IMR-90 (cell line): ENCODE data around the gene EEF1E1. TPM values are rescaled to one million over a fixed set of nuclear protein-coding genes. Genes with fewer than 3 reads are reported as not detected.
A peak's percentile ranks its signal among the peaks of the same experiment; 100 is the strongest.

Source experiments
- ATAC-seq: fragments of 200-7000 bp; cut with Tn5 transposase; 2 replicates; pipeline ENCODE4 v1.9.1; 2020; ENCODE audit warnings: low read depth, mild to moderate bottlenecking, moderate library complexity
- BruUV-seq: library from RNA; stranded (reverse); fragments of 400-500 nt; replicated peaks from 2 replicates; lab custom pipeline; 2021; lab: Mats Ljungman, UMichigan
- CTCF ChIA-PET: fragments of 300-600 bp; formaldehyde crosslinking; extraction: SDS; loops from one replicate; lab custom pipeline; 2021; ENCODE audit warnings: antibody characterized with exemption; lab: Yijun Ruan, JAX
- POLR2A ChIA-PET: fragments of 300-600 bp; sonication (Branson Sonifier 250); formaldehyde crosslinking; loops from one replicate; lab custom pipeline; 2022; ENCODE audit warnings: antibody characterized with exemption; ENCODE audit not compliant: unreplicated experiment; lab: Charles Lee
- DNase-seq: peaks from one replicate; pipeline ENCODE4 v3.0.0; 2013
- H2AFZ ChIP-seq: replicated peaks from 2 replicates; pipeline ENCODE3; 2013; ENCODE audit warnings: low read length, mild to moderate bottlenecking; ENCODE audit not compliant: poor library complexity
- H2AK5ac ChIP-seq: 2 replicates; pipeline ENCODE4 v1.6.1; 2013; ENCODE audit warnings: low read depth, low read length, inconsistent platforms
- H2AK9ac ChIP-seq: replicated peaks from 2 replicates; pipeline ENCODE3; 2013; ENCODE audit warnings: mild to moderate bottlenecking, low read depth, low read length, moderate library complexity; ENCODE audit not compliant: poor library complexity
- H2BK120ac ChIP-seq: 2 replicates; pipeline ENCODE4 v1.6.1; 2013; ENCODE audit warnings: low read depth, low read length, inconsistent platforms
- H2BK15ac ChIP-seq: 3 replicates; pipeline ENCODE4 v1.6.1; 2013; ENCODE audit warnings: low read depth, low read length, inconsistent platforms
- H2BK20ac ChIP-seq: 2 replicates; pipeline ENCODE4 v1.6.1; 2013; ENCODE audit warnings: low read depth, mild to moderate bottlenecking, inconsistent platforms, low read length, moderate library complexity
- H2BK5ac ChIP-seq: 2 replicates; pipeline ENCODE4 v1.6.1; 2013; ENCODE audit warnings: mild to moderate bottlenecking, low read depth, low read length, inconsistent platforms; ENCODE audit not compliant: poor library complexity, severe bottlenecking
- H3K14ac ChIP-seq: replicated peaks from 2 replicates; pipeline ENCODE4 v1.6.1; 2013; ENCODE audit warnings: low read depth, low read length, inconsistent platforms
- H3K18ac ChIP-seq: 2 replicates; pipeline ENCODE4 v1.6.1; 2013; ENCODE audit warnings: low read depth, low read length, control low read depth
- H3K23ac ChIP-seq: 2 replicates; pipeline ENCODE4 v1.6.1; 2013; ENCODE audit warnings: low read depth, low read length, inconsistent platforms
- H3K27ac ChIP-seq: 2 replicates; pipeline ENCODE4 v1.5.1; 2013; ENCODE audit warnings: mild to moderate bottlenecking, control low read depth, low read length; ENCODE audit not compliant: insufficient read depth
- H3K27me3 ChIP-seq: 2 replicates; pipeline ENCODE4 v1.6.1; 2013; ENCODE audit warnings: low read length; ENCODE audit not compliant: control insufficient read depth, insufficient read depth
- H3K36me3 ChIP-seq: 2 replicates; pipeline ENCODE4 v1.6.1; 2013; ENCODE audit warnings: low read length, mixed read lengths; ENCODE audit not compliant: control insufficient read depth, insufficient read depth
- H3K4ac ChIP-seq: 2 replicates; pipeline ENCODE4 v1.6.1; 2013; ENCODE audit warnings: low read depth, low read length, inconsistent platforms
- H3K4me1 ChIP-seq: 2 replicates; pipeline ENCODE4 v1.6.1; 2013; ENCODE audit warnings: low read length, mixed read lengths; ENCODE audit not compliant: control insufficient read depth, insufficient read depth
- H3K4me2 ChIP-seq: 2 replicates; pipeline ENCODE4 v1.6.1; 2013; ENCODE audit warnings: low read depth, mild to moderate bottlenecking, control low read depth, low read length, moderate library complexity
- H3K4me3 ChIP-seq: 2 replicates; pipeline ENCODE4 v1.5.1; 2013; ENCODE audit warnings: low read depth, mild to moderate bottlenecking, control low read depth, low read length, moderate library complexity; ENCODE audit not compliant: insufficient read depth
- H3K56ac ChIP-seq: 2 replicates; pipeline ENCODE4 v1.6.1; 2013; ENCODE audit warnings: low read length, inconsistent platforms; ENCODE audit not compliant: insufficient read depth; ENCODE audit errors: extremely low read depth
- H3K79me1 ChIP-seq, 2 experiments: 2 replicates each; pipeline ENCODE4 v1.6.1; 2013; ENCODE audit warnings: low read length in 2 of 2, inconsistent platforms in 1 of 2, low read depth in 1 of 2
- H3K9ac ChIP-seq: 2 replicates; pipeline ENCODE4 v1.6.1; 2013; ENCODE audit warnings: low read depth, low read length, control low read depth
- H3K9me1 ChIP-seq: 2 replicates; pipeline ENCODE4 v1.6.1; 2013; ENCODE audit warnings: low read length, inconsistent platforms; ENCODE audit not compliant: insufficient read depth
- H3K9me3 ChIP-seq: 2 replicates; pipeline ENCODE4 v1.6.1; 2013; ENCODE audit warnings: low read length; ENCODE audit not compliant: control insufficient read depth, insufficient read depth
- H4K20me1 ChIP-seq: 2 replicates; pipeline ENCODE4 v1.6.1; 2013; ENCODE audit warnings: low read length, inconsistent platforms; ENCODE audit not compliant: insufficient read depth
- H4K5ac ChIP-seq: 2 replicates; pipeline ENCODE4 v1.6.1; 2013; ENCODE audit warnings: mild to moderate bottlenecking, low read depth, low read length, control low read depth
- H4K8ac ChIP-seq, 2 experiments: 2 replicates each; pipeline ENCODE4 v1.6.1; 2013; ENCODE audit warnings: low read depth in 2 of 2, low read length in 2 of 2, control low read depth in 1 of 2, inconsistent platforms in 1 of 2
- H4K91ac ChIP-seq: 2 replicates; pipeline ENCODE4 v1.6.1; 2013; ENCODE audit warnings: low read depth, low read length, inconsistent platforms; ENCODE audit not compliant: insufficient read depth
- BHLHE40 ChIP-seq: fragments of 150-350 bp; IDR thresholded peaks from 2 replicates; pipeline ENCODE4 v1.6.1; 2016; ENCODE audit warnings: mild to moderate bottlenecking, low read depth, low read length
- CHD1 ChIP-seq: IDR thresholded peaks from 2 replicates; pipeline ENCODE4 v1.6.1; 2012; ENCODE audit warnings: low read depth, low read length, improper control_type of control experiment
- CTCF ChIP-seq: conservative IDR thresholded peaks from 2 replicates; pipeline ENCODE4 v1.5.1; 2012; ENCODE audit warnings: mild to moderate bottlenecking, low read depth, low read length, improper control_type of control experiment
- FOS ChIP-seq: fragments of 150-350 bp; IDR thresholded peaks from 2 replicates; pipeline ENCODE4 v1.6.1; 2016; ENCODE audit warnings: low read depth, low read length
- MXI1 ChIP-seq: IDR thresholded peaks from 2 replicates; pipeline ENCODE4 v1.6.1; 2012; ENCODE audit warnings: low read depth, mild to moderate bottlenecking, low read length, moderate library complexity, borderline replicate concordance
- NFE2L2 ChIP-seq: fragments of 150-350 bp; IDR thresholded peaks from 2 replicates; pipeline ENCODE4 v1.6.1; 2016; ENCODE audit warnings: low read depth, mild to moderate bottlenecking, low read length
- POLR2A ChIP-seq: IDR thresholded peaks from 2 replicates; pipeline ENCODE4 v1.6.1; 2012; ENCODE audit warnings: mild to moderate bottlenecking, low read depth, low read length
- SMC3 ChIP-seq: fragments of 150-350 bp; IDR thresholded peaks from 2 replicates; pipeline ENCODE4 v1.6.1; 2016; ENCODE audit warnings: low read depth, mild to moderate bottlenecking, antibody characterized with exemption, low read length, moderate library complexity
- USF2 ChIP-seq: fragments of 150-350 bp; IDR thresholded peaks from 2 replicates; pipeline ENCODE4 v1.6.1; 2017; ENCODE audit warnings: mild to moderate bottlenecking, antibody characterized with exemption, low read length, low read depth
- WGBS, 2 experiments: methylation state at CpG; one replicate each; pipeline versions ENCODE4 v1.1.5 to v1.1.7; 2013; ENCODE audit warnings: missing lambda C conversion rate in 2 of 2; ENCODE audit not compliant: insufficient read length in 1 of 2; ENCODE audit errors: extremely low coverage in 2 of 2; 5-methylcytosine and 5-hydroxymethylcytosine counted together
- dilution Hi-C: fragments of 300-500 bp; cut with HindIII; formaldehyde crosslinking; loops from one replicate; pipeline ENCODE4 v1.14.3; 2018; ENCODE audit warnings: low sequenced_read_pairs; ENCODE audit not compliant: unreplicated experiment
- in situ Hi-C: fragments of 300-500 bp; cut with MboI; formaldehyde crosslinking; loops from 3 replicates; pipeline ENCODE4 v1.14.3; 2019; ENCODE audit warnings: low sequenced_read_pairs, inconsistent platforms, mixed read lengths
- intact Hi-C: fragments of 100-400 bp; cut with micrococcal nuclease; formaldehyde crosslinking; loops from 2 replicates; pipeline ENCODE4 v1.10.0; 2022
- polyA plus RNA-seq, 3 experiments: library from polyadenylated mRNA; depleted of rRNA; stranded (reverse); fragments of >200 nt; gene quantifications; 2 replicates each; pipeline ENCODE4 v1.2.3, GENCODE V29; 2012; ENCODE audit warnings: low replicate concordance in 1 of 3
- total RNA-seq: library from RNA; depleted of rRNA; stranded (reverse); fragments of >200 nt; gene quantifications from 2 replicates; pipeline ENCODE4 v1.2.3, GENCODE V29; 2012

Gene EEF1E1
- total and polyA plus RNA-seq, 2 of the 4 experiments (the other 2 are of a cell fraction) = 65.8 to 68.6 TPM

- intact Hi-C loops = no loop called here
- Histone ChIP-seq H3K79me1 (peaks cover 10 to 28% of the 10 kb centered on the region in 2 experiments), H3K18ac (no peak overlapping the region), H2BK120ac (no peak overlapping the region), H4K91ac (no peak overlapping the region), H3K9me3 (no peaks in the 10 kb centered on the region), H3K9me1 (peaks cover 7% of the 10 kb centered on the region; the same call in 1 of the 2 replicates), H3K4me1 (peaks cover 8% of the 10 kb centered on the region), H3K56ac (no peak overlapping the region), H4K8ac (no peak overlapping the region), H2BK15ac (no peak overlapping the region), H3K27me3 (no peaks in the 10 kb centered on the region), H3K4me3 (no peak overlapping the region), H3K27ac (no peak overlapping the region), H2BK5ac (no peak overlapping the region), H2AK5ac (no peak overlapping the region), H3K36me3 (peaks cover 20% of the 10 kb centered on the region), H4K20me1 (no peaks in the 10 kb centered on the region), H4K5ac (no peak overlapping the region), H3K4me2 (no peak overlapping the region), H2BK20ac (no peak overlapping the region), H2AFZ (no peak overlapping the region), H3K4ac (no peak overlapping the region), H3K23ac (no peak overlapping the region), H3K14ac (no peak overlapping the region), H2AK9ac (no peak overlapping the region), H3K9ac (no peak overlapping the region)
- WGBS, 2 experiments = no CpG with 5 or more reads among the region's 2 CpGs
- TF ChIP-seq CTCF (no peak), SMC3 (no peak), NFE2L2 (no peak), USF2 (no peak), CHD1 (no peak), MXI1 (no peak), FOS (no peak), POLR2A (no peak), BHLHE40 (no peak)
- DNase-seq (no peak), ATAC-seq (peak; percentile 16; the same call in 1 of the 2 replicates)
- dilution Hi-C loops = no loop called here
- no TSS peak for BruUV-seq
- in situ Hi-C loops = no loop called here
- POLR2A ChIA-PET = interaction anchor here (0.6 kb wide), 1 partner anchor 17 kb away, joined by 6 read pairs; no protein-coding TSS in a partner anchor
- CTCF ChIA-PET = interaction anchor here (0.7 kb wide), 1 partner anchor 378 kb away, joined by 4 read pairs; no protein-coding TSS in a partner anchor
These were observed 13.5 kb downstream of the EEF1E1 start for GRCh38 chr6:8088886-8089285.
